WTC11 (cell line): ENCODE results near the gene HOXD1. TPM values are rescaled to one million over a fixed set of nuclear protein-coding genes. Genes with fewer than 3 reads are reported as not detected.

Source experiments
- ATAC-seq: fragments of 200-7000 bp; cut with Tn5 transposase; 2 replicates; pipeline ENCODE4 v1.10.0; 2021; ENCODE audit warnings: mild to moderate bottlenecking, moderate library complexity
- CTCF ChIA-PET: fragments of 300-600 bp; sonication (Branson Sonifier 250); formaldehyde crosslinking; loops from one replicate; lab custom pipeline; 2021; ENCODE audit warnings: antibody characterized with exemption; lab: Charles Lee
- POLR2A ChIA-PET: fragments of 350-600 bp; sonication (Branson Sonifier 250); formaldehyde crosslinking; loops from one replicate; lab custom pipeline; 2021; ENCODE audit warnings: antibody characterized with exemption; lab: Charles Lee
- DNase-seq: peaks from one replicate; pipeline ENCODE4 v3.0.0; 2021; ENCODE audit warnings: low spot score
- H3K27ac Mint-ChIP-seq: 2 replicates; pipeline ENCODE4 v1.8.0; 2021; ENCODE audit warnings: mixed read lengths
- H3K27me3 Mint-ChIP-seq: 2 replicates; pipeline ENCODE4 v1.8.0; 2021; ENCODE audit warnings: low read depth, mild to moderate bottlenecking, moderate library complexity, mixed read lengths
- H3K36me3 Mint-ChIP-seq: 2 replicates; pipeline ENCODE4 v1.8.0; 2021; ENCODE audit warnings: mixed read lengths
- H3K4me1 Mint-ChIP-seq: 2 replicates; pipeline ENCODE4 v1.8.0; 2022; ENCODE audit warnings: mixed read lengths
- H3K4me3 Mint-ChIP-seq: 2 replicates; pipeline ENCODE4 v1.8.0; 2021; ENCODE audit warnings: mild to moderate bottlenecking, moderate library complexity, mixed read lengths
- H3K9me3 Mint-ChIP-seq: 2 replicates; pipeline ENCODE4 v1.8.0; 2021; ENCODE audit warnings: mixed read lengths
- AR ChIP-seq: fragments of 250-450 bp; sonication (Bioruptor Pico); IDR thresholded peaks from 2 replicates; pipeline ENCODE4 v1.9.0; 2021; ENCODE audit warnings: mild to moderate bottlenecking
- ERG ChIP-seq: fragments of 250-450 bp; sonication (Bioruptor Pico); IDR thresholded peaks from 2 replicates; pipeline ENCODE4 v1.8.0; 2021; ENCODE audit warnings: mild to moderate bottlenecking
- ESRRA ChIP-seq: sonication (generic); formaldehyde crosslinking; IDR thresholded peaks from 2 replicates; pipeline ENCODE4 v1.8.1; 2022; ENCODE audit warnings: mild to moderate bottlenecking, missing genetic modification reagents, borderline replicate concordance
- FOXJ3 ChIP-seq: sonication (generic); formaldehyde crosslinking; IDR thresholded peaks from 2 replicates; pipeline ENCODE4 v1.9.0; 2021; ENCODE audit warnings: missing genetic modification reagents, mild to moderate bottlenecking, borderline replicate concordance
- FOXK1 ChIP-seq: sonication (generic); formaldehyde crosslinking; IDR thresholded peaks from 2 replicates; pipeline ENCODE4 v1.8.0; 2022; ENCODE audit warnings: mild to moderate bottlenecking, moderate library complexity, missing genetic modification reagents
- HMGA2 ChIP-seq: fragments of 250-450 bp; sonication (Bioruptor Pico); IDR thresholded peaks from 2 replicates; pipeline ENCODE4 v1.4.0; 2021; ENCODE audit warnings: mild to moderate bottlenecking, moderate library complexity
- IRF2 ChIP-seq: sonication (generic); formaldehyde crosslinking; IDR thresholded peaks from 2 replicates; pipeline ENCODE4 v1.8.0; 2022; ENCODE audit warnings: low read depth, missing genetic modification reagents, borderline replicate concordance
- JAZF1 ChIP-seq: fragments of 250-450 bp; sonication (Bioruptor Pico); IDR thresholded peaks from 2 replicates; pipeline ENCODE4 v1.9.0; 2021; ENCODE audit warnings: moderate library complexity, mild to moderate bottlenecking, inconsistent platforms
- MYBL2 ChIP-seq: sonication (generic); formaldehyde crosslinking; IDR thresholded peaks from 2 replicates; pipeline ENCODE4 v1.8.1; 2023; ENCODE audit warnings: mild to moderate bottlenecking, moderate library complexity, missing genetic modification reagents
- NFATC4 ChIP-seq: fragments of 250-450 bp; sonication (Bioruptor Pico); IDR thresholded peaks from 2 replicates; pipeline ENCODE4 v1.9.0; 2021; ENCODE audit warnings: mild to moderate bottlenecking
- NFE2L1 ChIP-seq: sonication (generic); formaldehyde crosslinking; IDR thresholded peaks from 2 replicates; pipeline ENCODE4 v1.8.1; 2023; ENCODE audit warnings: missing genetic modification reagents
- NFYB ChIP-seq: sonication (generic); formaldehyde crosslinking; conservative IDR thresholded peaks from 2 replicates; pipeline ENCODE4 v1.8.0; 2022; ENCODE audit warnings: low read depth, missing genetic modification reagents
- OVOL2 ChIP-seq: fragments of 250-450 bp; sonication (Bioruptor Pico); IDR thresholded peaks from 2 replicates; pipeline ENCODE4 v1.9.0; 2021; ENCODE audit warnings: mild to moderate bottlenecking, borderline replicate concordance
- RORB ChIP-seq: fragments of 250-450 bp; sonication (Bioruptor Pico); IDR thresholded peaks from 2 replicates; pipeline ENCODE4 v1.9.0; 2021; ENCODE audit warnings: mild to moderate bottlenecking
- ZNF423 ChIP-seq: fragments of 250-450 bp; sonication (Bioruptor Pico); IDR thresholded peaks from 2 replicates; pipeline ENCODE4 v2.1.2; 2022; ENCODE audit warnings: mild to moderate bottlenecking, moderate library complexity
- total RNA-seq: library from RNA; stranded (reverse); gene quantifications from 3 replicates; pipeline ENCODE4 v1.2.3, GENCODE V29; 2021
- TF ChIP-seq, protein P1 (sequence below): sonication (generic); formaldehyde crosslinking; conservative IDR thresholded peaks from 2 replicates; pipeline ENCODE4 v1.8.1; 2022; ENCODE audit warnings: mild to moderate bottlenecking, missing genetic modification reagents
- TF ChIP-seq, protein P2 (sequence below): sonication (generic); formaldehyde crosslinking; IDR thresholded peaks from 2 replicates; pipeline ENCODE4 v1.8.0; 2022; ENCODE audit warnings: mild to moderate bottlenecking, missing genetic modification reagents

HOXD1 gene
- total RNA-seq, 1 experiment from 2014 or later = 0.22 TPM

GRCh38 chr2:176155356-176156044, 33.0 kb upstream of the HOXD1 start (continued):
- no peak for TF ChIP-seq FOXK1 (CRISPR knock-in tag)
- TF ChIP-seq OVOL2 (CRISPR knock-in tag) = no peak
- TF ChIP-seq, protein P1, sequence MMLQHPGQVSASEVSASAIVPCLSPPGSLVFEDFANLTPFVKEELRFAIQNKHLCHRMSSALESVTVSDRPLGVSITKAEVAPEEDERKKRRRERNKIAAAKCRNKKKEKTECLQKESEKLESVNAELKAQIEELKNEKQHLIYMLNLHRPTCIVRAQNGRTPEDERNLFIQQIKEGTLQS (CRISPR knock-in tag) = no peak
- no peak for TF ChIP-seq HMGA2 (CRISPR knock-in tag)
- TF ChIP-seq ERG (CRISPR knock-in tag) = no peak

DNA sequence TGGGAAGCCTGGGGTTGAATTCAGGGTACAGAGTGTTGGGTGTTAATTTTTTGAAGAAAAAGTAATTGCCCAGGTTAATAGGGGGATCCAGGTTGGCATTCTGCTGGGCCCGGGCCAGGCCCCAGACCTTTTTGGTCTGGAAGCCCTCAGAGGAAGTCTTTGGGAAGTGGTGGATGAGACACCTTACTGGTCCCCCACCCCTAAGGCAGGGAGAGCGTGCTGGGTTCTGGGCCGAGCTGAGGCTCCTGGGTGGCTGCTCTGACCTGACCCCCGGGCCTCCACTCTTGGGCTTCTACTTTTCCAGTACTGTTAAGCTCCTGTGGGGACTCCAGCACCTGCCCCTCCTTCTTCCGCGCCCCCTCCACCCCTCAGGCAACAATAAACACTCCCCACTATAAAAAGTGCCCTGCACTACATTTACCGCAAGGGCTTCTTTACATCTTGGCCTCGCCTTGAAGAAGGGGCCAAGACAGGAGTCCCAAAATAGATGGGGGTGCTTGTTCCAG, 32.1 kb upstream of the HOXD1 start:
- no peak for TF ChIP-seq NFATC4
- TF ChIP-seq AR (CRISPR knock-in tag) = no peak
- peaks cover 100% of the 10 kb centered on the region for H3K27me3 Mint-ChIP-seq
- DNase-seq (no peak), ATAC-seq (no peak)
- ChIA-PET CTCF (interaction anchor here (2.6 kb wide), 1 partner anchor 299 kb away, joined by 13 read pairs; no protein-coding TSS in a partner anchor), POLR2A (no interaction called here)
- H3K36me3 Mint-ChIP-seq = peaks cover 2% of the 10 kb centered on the region; the same call in 1 of the 2 replicates
- no peak overlapping the region for H3K4me3 Mint-ChIP-seq
- peaks cover 33% of the 10 kb centered on the region for H3K4me1 Mint-ChIP-seq
- no peaks in the 10 kb centered on the region for H3K9me3 Mint-ChIP-seq
- no peak overlapping the region for H3K27ac Mint-ChIP-seq

- no peak for TF ChIP-seq OVOL2 (CRISPR knock-in tag)
- TF ChIP-seq MYBL2 (CRISPR knock-in tag) = no peak
- TF ChIP-seq NFE2L1 (CRISPR knock-in tag) = no peak
- no peak for TF ChIP-seq IRF2 (CRISPR knock-in tag)
- no peak for TF ChIP-seq ESRRA (CRISPR knock-in tag)
- no peak for TF ChIP-seq ZNF423 (CRISPR knock-in tag)
- no peak for TF ChIP-seq JAZF1 (CRISPR knock-in tag)
- TF ChIP-seq, protein P2, sequence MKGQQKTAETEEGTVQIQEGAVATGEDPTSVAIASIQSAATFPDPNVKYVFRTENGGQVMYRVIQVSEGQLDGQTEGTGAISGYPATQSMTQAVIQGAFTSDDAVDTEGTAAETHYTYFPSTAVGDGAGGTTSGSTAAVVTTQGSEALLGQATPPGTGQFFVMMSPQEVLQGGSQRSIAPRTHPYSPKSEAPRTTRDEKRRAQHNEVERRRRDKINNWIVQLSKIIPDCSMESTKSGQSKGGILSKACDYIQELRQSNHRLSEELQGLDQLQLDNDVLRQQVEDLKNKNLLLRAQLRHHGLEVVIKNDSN (CRISPR knock-in tag) = no peak
- TF ChIP-seq FOXJ3 (CRISPR knock-in tag) = no peak
- TF ChIP-seq NFYB (CRISPR knock-in tag) = no peak
- TF ChIP-seq RORB (CRISPR knock-in tag) = no peak
- TF ChIP-seq, all 79 proteins: peak for 0
- ATAC-seq (no peak), DNase-seq (no peak)
- peaks cover 100% of the 10 kb centered on the region for H3K27me3 Mint-ChIP-seq
- H3K9me3 Mint-ChIP-seq = no peaks in the 10 kb centered on the region
- H3K27ac Mint-ChIP-seq = no peak within 1 kb of the TSS
- no peak within 1 kb of the TSS for H3K4me3 Mint-ChIP-seq
- H3K4me1 Mint-ChIP-seq = peaks cover 32% of the 10 kb centered on the region
- H3K36me3 Mint-ChIP-seq = peaks cover 2% of the 10 kb centered on the region; the same call in 1 of the 2 replicates
- ChIA-PET CTCF (no interaction called here), POLR2A (no interaction called here)
These were observed 31.5 kb upstream of the HOXD1 start, which contains the start of gene HOXD3 for GRCh38 chr2:176156807-176157498. Gene HOXD3 (plus strand): TSS chr2:176157307. CDS start chr2:176169115, 11,808 bp downstream.
